HG02840 (cell line): ENCODE data around the gene LRIG1.
A peak's percentile ranks its signal among the peaks of the same experiment; 100 is the strongest.

Experiments
- ATAC-seq: cut with Tn5 transposase; IDR thresholded peaks from one replicate; pipeline ENCODE4 v1.9.1; 2021; ENCODE audit warnings: mild to moderate bottlenecking, moderate library complexity, moderate number of reproducible peaks; ENCODE audit not compliant: unreplicated experiment, low FRiP score

LRIG1 gene

GRCh38 chr3:66500576-66501482 lies at the start of gene LRIG1:
LRIG1 (minus strand) TSS chr3:66501022; CDS start chr3:66500407, 615 bp downstream.
- peak; percentile 97 for ATAC-seq

- no peak for ATAC-seq
Measured at GRCh38 chr3:66544619-66545429, 44.0 kb upstream of the LRIG1 start.

GRCh38 chr3:66542153-66542552 lies 41.3 kb upstream of the LRIG1 start:
- ATAC-seq, result no peak

GRCh38 chr3:66539466-66539989 lies 38.7 kb upstream of the LRIG1 start:
- no peak for ATAC-seq

- ATAC-seq, result no peak
Measured at GRCh38 chr3:66538390-66538789, 37.6 kb upstream of the LRIG1 start.

- no peak for ATAC-seq
Measured at GRCh38 chr3:66537735-66538134, 36.9 kb upstream of the LRIG1 start.

GRCh38 chr3:66536791-66537190 lies 36.0 kb upstream of the LRIG1 start:
- no peak for ATAC-seq

GRCh38 chr3:66534304-66534845 lies 33.6 kb upstream of the LRIG1 start:
- ATAC-seq, result no peak

- ATAC-seq, result no peak
Measured at GRCh38 chr3:66532613-66533012, 31.8 kb upstream of the LRIG1 start.

GRCh38 chr3:66532160-66532587 lies 31.4 kb upstream of the LRIG1 start:
- no peak for ATAC-seq

- no peak for ATAC-seq
Measured at GRCh38 chr3:66531256-66531655, 30.4 kb upstream of the LRIG1 start.

- ATAC-seq, result no peak
Measured at GRCh38 chr3:66527246-66527645, 26.4 kb upstream of the LRIG1 start.

GRCh38 chr3:66525771-66526170 lies 24.9 kb upstream of the LRIG1 start:
- no peak for ATAC-seq

GRCh38 chr3:66520724-66521123 lies 19.9 kb upstream of the LRIG1 start:
- ATAC-seq, result no peak

GRCh38 chr3:66518644-66519043 lies 17.8 kb upstream of the LRIG1 start:
- no peak for ATAC-seq

GRCh38 chr3:66518126-66518525 lies 17.3 kb upstream of the LRIG1 start:
- ATAC-seq, result no peak

- ATAC-seq, result no peak
Measured at GRCh38 chr3:66517241-66517640, 16.4 kb upstream of the LRIG1 start.

GRCh38 chr3:66508461-66508860 lies 7.6 kb upstream of the LRIG1 start:
- no peak for ATAC-seq

- no peak for ATAC-seq
Measured at GRCh38 chr3:66507423-66508260, 6.8 kb upstream of the LRIG1 start.

- ATAC-seq, result no peak
Measured at GRCh38 chr3:66506154-66506553, 5.3 kb upstream of the LRIG1 start.
